NCI-H1092 (cell line): Measurements from ENCODE around the gene SLC35A4.
"Not testable (repeated sequence)": the region's sequence is repeated elsewhere in the genome, so short reads cannot be mapped to it uniquely, and the experiment has no call there.

ENCODE experiments used
- DNase-seq: peaks from one replicate; lab custom pipeline; 2025; lab: John Stamatoyannopoulos, UW

The SLC35A4 gene

GRCh38 chr5:140558542-140558941 lies 6.1 kb upstream of the SLC35A4 start:
- no peak for DNase-seq

GRCh38 chr5:140560227-140560626 lies 4.4 kb upstream of the SLC35A4 start:
- no peak for DNase-seq

DNA sequence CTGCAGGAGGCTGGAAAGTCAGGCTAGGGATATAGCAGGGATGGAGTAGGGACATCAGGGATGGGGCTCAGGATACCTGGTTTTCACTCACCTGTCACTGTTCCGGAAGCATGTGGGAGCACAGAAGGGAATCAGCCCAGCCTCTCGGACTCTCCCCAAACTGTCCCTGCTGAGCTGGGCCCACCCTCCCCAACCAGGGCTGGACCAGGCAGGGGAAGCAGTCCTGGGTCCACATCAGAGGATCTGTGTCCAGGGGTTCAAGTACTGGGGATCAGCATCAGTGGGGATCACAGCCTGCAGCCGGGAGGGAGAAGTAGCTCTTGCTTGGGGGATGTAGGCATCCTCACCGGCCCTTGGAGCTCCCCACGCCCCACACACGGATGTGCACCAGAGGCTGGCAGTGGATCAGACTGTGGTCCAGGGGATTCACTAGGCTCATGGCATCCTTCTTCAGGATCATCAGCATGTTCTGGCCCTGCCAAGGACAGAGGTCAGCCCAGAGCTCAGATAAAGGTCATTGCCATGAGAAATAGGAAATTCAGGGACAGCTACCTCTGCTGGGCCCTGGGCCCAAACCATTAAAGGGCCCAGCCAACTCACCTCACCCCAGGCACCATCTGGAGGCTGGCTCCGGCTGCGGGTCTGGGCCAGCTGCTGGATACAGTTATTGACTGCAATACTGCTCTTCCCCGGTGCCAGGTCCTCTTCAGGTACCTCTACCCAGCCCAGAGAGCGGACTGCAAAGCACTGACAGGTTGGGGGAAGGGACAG lies 2.7 kb upstream of the SLC35A4 start:
- no peak for DNase-seq

DNA sequence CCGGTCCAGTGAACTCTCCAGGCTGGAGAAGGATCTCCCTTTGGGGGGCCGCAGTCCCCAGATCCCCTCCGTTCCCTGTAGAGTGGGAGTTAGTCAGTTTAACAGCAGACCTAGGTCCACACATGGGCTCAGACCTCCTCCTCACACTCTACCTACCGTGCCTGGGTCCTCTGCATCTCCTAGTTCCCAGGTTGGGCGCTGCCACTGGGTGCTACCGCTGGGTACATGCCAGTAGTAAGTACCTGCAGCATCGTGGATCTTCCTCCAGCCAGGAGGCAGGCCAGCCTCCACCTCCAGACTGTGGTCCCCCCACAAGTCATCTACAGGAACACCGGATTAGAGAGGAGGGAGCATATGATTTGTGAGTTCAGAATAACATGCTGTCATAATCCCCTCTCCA lies 1.0 kb upstream of the SLC35A4 start:
- no peak for DNase-seq

GRCh38 chr5:140565024-140565779 lies 574 bp downstream of the SLC35A4 start:
- no peak for DNase-seq

DNA sequence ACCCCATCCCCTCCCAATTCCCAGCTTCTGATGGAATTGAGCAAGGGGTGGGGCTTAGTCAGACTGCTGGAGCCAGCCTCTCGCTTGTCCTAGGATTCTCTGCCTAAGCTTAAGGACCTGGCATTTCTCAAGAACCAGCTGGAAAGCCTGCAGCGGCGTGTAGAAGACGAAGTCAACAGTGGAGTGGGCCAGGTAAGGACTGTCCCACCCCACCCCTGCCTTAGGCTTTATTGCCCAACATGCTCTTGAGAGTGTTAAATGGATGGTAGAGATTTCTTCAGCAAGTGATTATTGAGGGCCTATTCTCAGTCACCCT lies 1.1 kb downstream of the SLC35A4 start:
- DNase-seq = no peak

- no peak for DNase-seq
Observed at GRCh38 chr5:140566665-140567064, 2.0 kb downstream of the SLC35A4 start.

DNA sequence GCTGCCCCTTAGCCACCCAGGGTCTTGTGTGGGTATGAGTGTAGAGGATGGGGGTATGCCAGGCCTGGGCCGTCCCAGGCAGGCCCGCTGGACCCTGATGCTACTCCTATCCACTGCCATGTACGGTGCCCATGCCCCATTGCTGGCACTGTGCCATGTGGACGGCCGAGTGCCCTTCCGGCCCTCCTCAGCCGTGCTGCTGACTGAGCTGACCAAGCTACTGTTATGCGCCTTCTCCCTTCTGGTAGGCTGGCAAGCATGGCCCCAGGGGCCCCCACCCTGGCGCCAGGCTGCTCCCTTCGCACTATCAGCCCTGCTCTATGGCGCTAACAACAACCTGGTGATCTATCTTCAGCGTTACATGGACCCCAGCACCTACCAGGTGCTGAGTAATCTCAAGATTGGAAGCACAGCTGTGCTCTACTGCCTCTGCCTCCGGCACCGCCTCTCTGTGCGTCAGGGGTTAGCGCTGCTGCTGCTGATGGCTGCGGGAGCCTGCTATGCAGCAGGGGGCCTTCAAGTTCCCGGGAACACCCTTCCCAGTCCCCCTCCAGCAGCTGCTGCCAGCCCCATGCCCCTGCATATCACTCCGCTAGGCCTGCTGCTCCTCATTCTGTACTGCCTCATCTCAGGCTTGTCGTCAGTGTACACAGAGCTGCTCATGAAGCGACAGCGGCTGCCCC lies 2.6 kb downstream of the SLC35A4 start:
- DNase-seq = no peak

DNA sequence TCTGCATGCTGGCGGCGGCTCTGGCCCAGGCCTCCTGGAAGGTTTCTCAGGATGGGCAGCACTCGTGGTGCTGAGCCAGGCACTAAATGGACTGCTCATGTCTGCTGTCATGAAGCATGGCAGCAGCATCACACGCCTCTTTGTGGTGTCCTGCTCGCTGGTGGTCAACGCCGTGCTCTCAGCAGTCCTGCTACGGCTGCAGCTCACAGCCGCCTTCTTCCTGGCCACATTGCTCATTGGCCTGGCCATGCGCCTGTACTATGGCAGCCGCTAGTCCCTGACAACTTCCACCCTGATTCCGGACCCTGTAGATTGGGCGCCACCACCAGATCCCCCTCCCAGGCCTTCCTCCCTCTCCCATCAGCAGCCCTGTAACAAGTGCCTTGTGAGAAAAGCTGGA lies 3.2 kb downstream of the SLC35A4 start:
- DNase-seq = no peak

DNA sequence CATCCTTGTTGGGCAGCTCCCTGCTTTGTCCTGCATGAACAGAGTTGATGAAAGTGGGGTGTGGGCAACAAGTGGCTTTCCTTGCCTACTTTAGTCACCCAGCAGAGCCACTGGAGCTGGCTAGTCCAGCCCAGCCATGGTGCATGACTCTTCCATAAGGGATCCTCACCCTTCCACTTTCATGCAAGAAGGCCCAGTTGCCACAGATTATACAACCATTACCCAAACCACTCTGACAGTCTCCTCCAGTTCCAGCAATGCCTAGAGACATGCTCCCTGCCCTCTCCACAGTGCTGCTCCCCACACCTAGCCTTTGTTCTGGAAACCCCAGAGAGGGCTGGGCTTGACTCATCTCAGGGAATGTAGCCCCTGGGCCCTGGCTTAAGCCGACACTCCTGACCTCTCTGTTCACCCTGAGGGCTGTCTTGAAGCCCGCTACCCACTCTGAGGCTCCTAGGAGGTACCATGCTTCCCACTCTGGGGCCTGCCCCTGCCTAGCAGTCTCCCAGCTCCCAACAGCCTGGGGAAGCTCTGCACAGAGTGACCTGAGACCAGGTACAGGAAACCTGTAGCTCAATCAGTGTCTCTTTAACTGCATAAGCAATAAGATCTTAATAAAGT lies 3.9 kb downstream of the SLC35A4 start:
- DNase-seq = no peak

DNA sequence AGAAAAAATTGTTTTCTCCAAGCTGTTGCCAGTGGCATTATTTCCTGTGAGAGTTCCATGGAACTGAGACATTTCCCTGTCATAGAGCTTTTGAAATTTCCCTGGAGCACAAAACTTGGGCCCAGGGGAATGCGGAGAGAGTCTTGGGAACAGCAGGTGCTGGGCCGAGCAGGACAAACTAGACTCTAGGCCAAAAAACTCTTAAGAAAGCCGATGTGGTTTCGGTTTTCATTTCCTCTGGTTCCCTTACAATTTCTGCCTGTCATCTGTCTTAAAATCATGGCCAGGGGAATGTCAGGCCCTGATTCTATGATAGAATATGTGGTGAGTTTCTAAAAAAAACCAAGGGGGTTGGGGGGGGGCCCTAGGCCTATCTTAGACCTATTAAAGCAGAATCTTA lies 4.6 kb downstream of the SLC35A4 start:
- no peak for DNase-seq

DNA sequence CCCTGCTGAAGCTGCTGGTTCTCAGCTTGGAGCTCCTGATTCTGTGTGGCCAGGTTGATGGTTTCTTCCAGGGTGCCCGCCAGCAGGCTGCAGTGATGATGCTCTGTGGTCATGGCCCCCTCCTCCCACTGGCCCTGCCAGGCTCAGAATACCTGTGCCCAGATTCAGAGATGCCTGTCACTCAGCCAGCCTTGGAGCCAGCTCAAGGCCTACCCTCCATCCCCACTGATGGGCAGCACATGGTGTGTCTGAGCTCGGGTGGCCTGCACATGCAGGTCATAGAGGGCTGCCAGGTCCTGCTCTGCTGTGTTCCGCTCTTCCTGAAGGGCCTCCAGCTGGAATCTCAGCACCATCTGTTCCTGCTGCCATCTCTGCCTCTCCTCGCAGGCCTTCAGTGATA lies 5.4 kb downstream of the SLC35A4 start:
- no peak for DNase-seq

GRCh38 chr5:140570488-140570887 lies 5.9 kb downstream of the SLC35A4 start:
- DNase-seq = no peak

DNA sequence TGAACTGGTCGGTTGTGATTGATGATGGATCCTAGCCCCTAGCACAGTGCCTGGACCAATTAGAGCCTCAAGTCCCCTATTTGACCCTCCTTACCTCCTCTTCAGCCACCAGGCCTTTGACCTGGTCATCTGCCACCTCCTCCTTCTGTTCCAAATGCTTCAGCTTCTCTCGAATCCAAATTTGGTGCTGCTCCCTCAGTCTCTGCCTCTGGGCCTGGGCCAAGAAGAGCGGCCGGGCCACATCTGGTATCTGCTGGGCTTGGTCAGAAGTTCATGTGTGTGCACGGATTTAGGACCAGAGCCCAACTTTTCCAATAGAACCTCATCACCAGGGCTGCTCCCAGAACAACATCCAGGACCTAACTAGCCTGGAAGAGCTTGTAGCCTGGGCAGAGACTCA lies 6.5 kb downstream of the SLC35A4 start:
- no peak for DNase-seq

DNA sequence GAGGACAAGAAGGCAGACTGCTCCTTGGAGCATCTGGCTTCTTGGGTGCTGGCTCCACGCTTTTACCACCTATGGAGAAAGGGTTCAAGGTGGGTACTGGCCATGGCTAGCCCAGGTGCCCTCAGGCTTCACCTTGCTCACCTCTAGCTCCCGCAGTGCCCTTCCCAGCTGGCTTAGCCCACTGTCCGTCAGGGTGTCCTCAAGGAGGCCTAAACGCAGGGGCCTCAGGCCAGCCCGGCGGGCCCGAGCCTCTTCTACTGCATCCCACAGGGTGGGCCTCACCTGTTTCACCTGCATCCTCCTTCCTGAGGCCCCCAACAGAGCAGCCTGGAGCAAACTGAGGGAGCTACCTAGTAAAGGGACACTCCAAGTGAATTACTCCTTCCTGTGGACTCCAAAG lies 9.1 kb downstream of the SLC35A4 start:
- no peak for DNase-seq

DNA sequence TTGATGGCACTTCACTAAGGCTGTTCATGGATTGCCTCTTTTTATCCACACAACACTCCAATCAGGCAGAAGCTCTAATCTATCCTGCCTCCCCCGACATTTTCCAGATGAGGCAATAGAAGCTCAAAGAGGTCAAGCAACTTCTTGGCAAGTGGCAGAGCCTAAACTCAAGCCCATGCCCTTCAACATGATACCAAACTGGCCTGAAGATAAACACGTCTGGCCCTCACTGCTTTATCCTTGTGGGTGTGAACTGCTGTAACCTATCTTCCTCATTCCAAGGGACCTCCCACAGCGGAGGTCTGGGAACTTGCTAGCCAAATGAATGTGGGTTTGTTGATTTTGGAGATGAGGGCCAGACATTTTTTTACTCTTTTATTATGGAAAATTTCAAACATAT lies 9.5 kb downstream of the SLC35A4 start:
- no peak for DNase-seq

GRCh38 chr5:140575309-140575708 lies 10.7 kb downstream of the SLC35A4 start:
- DNase-seq = no peak

- no peak for DNase-seq
Observed at GRCh38 chr5:140576776-140577201, 12.2 kb downstream of the SLC35A4 start.

DNA sequence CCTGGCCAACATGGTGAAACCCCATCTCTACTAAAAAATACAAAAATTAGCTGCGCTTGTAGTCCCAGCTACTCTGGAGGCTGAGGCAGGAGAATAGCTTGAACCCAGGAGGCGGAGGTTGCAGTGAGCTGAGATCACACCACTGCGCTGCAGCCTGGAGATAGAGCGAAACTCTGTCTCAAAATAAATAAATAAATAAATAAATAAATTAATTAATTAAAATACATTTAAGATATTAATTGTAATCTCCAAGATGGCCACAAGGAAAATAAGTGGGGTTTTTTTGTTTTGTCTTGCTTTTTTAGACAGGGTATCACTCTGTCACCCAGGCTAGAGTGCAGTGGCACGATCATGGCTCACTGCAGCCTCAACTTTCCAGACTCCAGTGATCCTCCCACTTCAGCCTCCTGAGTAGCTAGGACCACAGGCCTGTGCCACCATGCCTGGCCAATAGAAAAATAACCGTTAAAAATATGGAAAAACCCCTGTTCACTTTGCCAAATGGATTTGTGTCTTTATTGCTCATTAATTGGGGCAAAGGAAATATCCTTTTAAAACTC lies 14.6 kb downstream of the SLC35A4 start:
- not testable (repeated sequence) for DNase-seq

GRCh38 chr5:140587495-140587894 lies 22.9 kb downstream of the SLC35A4 start:
- no peak for DNase-seq

DNA sequence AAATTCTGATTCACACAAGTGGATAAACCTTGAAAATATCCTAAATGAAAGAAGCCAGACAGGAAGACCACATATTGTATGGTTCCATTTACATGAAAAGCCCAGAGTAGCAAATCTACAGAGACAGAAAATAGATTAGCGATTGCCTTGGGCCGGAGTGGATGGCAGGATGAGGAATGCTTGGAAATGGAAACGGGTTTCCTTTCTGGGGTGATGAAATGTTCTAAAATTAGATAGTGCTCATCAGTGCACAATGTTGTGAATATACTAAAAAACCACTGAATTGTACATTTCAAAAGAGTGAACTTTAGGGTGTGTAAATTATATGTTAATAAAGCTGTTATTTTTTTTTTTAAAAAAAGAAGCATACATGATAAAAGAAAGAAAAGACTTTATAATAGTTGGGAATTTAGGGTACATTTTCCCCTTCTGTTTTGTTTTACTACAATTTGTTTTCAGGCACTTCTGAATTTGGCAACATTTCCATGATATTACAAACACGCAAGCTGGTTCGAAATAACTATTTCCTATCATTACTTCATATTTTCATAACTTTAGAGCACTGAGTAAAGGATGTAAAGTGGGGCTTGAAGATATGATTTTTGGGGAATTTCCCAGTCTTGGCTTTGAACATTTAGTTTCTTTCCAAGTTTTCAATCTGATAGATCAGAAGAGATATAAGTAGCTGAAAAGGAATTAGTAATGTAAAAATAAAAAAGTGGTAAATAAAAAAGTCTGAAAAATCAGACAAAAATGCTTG lies 23.9 kb downstream of the SLC35A4 start:
- DNase-seq = no peak

DNA sequence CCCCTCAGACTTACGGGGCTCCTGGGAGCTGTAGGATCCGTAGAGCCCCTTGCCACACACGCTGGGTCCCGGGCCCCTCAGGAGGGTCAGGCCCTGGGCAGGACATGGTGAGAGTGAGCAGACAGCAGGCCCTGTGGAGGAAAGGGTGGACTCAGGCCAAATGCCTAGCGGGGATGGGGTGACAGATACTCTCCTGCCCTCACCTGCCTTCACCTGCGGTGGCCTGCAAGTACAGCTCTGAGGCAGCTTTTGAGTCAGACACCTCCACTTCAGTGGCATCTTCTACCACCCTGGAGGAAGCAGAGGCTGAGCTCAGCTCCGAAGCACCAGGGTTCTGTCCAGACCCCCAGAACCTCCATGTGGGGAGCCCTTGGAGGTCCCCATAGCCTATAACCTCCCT lies 26.2 kb downstream of the SLC35A4 start:
- DNase-seq = no peak
